Measurements from ENCODE around the gene HELLS.
"Not testable (repeated sequence)": the region's sequence is repeated elsewhere in the genome, so short reads cannot be mapped to it uniquely, and the experiment has no call there.

The HELLS gene

DNA sequence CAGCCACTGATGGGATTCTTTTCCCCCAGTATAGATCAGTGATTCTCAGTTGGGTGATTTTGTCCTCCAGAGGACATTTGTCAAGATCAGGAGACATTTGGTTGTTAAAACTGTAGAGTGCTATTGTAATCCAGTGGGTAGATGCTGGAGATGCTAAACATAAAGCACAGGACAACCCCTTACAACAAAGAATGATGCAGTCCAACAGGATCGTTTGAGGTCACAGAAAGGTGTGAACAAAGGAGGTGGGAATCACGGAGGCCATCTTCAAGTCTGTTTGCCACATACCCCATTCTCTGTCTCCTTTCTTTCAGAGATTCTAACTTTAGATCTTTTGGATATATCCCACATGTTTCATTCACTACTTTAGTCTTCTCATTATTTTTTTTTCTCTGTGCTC is 69.0 kb downstream of the HELLS start:
- no peak for DNase-seq

DNA sequence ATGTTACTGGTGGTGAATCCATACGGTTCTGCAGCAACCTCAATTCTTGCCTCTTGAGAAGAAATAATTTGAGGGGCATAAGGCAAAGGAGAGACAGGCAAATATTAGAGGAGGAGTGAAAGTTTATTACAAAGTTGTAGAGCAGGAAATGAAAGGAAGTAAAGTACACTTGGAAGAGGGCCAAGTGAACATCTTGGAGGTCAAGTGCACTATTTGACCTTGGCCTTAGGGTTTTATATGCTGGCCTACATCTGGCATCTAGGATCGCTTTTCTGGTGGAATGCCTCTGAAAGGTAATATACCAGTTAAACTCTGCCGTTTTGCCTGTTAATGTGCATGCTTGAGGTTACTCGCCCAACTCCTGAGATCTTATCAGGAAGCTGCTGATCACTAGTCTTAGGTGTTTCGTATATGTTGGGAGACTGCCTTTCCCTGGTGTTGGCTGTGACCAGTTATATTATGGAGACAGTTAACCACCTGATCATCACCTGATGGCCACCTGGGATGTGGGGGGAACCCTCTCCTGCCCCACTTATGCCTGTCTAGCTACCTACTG is 71.9 kb downstream of the HELLS start:
- DNase-seq = no peak

DNA sequence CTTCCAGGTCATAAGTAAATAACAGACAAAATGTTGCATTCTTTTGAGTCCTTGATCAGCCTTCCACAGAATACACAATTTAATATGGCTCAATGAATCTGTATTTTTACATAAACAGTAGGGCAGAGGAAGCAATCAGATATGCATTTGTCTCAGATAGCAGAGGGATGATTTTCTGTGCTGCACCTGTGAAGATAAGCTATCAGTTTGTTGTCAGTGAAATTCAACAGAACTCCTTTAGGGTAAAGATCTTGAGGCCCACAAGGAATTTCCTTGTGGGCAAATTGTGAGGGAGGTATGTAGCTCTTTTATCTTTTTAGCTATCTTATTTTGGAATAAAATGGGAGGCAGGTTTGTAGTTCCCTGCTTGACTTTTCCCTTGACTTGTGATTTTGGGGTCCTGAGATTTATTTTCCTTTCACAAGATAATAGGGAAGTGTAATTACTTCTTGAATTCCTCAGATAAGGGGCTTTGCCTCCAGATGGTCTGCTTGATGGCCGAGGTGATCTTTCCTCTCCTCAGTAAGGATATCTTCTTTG is 77.1 kb downstream of the HELLS start:
- no peak for DNase-seq

DNA sequence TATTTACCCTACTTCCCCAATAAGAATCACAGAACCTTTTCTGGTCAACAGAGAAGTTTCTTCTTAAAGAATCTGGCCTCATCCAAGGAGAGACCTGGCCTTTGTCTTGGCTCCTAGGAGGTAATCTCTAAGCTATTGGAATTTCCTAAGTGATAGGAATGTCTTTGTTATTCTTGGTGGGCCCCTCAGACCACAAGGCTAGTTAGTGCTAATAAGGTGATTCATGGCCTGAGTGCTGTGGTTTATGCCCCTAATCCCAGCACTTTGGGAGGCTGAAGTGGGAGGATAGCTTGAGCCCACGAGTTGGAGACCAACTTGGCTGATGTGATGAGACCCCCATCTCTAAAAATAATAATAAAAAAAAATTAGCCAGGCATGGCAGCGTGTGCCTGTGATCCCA is 78.0 kb downstream of the HELLS start:
- DNase-seq = no peak

DNA sequence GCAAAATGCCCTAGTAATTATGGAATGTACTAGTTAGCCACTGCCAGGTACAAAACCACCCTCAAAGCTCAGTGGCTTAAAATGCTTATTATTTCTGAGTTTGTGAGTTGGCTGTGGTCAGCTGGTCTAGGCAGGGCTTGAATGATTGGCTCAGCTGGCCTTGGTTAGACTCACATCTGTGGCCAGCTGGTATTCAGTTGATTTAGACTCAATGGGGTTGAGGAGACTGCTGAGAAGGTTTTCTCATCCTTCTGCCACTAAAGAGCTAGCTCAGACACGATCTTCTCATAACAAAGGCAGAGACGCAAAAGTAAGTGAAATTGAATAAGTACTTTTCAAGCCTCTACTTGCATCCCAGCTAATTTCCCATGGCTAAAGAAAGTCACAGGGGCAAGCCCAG is 80.9 kb downstream of the HELLS start:
- no peak for DNase-seq

DNA sequence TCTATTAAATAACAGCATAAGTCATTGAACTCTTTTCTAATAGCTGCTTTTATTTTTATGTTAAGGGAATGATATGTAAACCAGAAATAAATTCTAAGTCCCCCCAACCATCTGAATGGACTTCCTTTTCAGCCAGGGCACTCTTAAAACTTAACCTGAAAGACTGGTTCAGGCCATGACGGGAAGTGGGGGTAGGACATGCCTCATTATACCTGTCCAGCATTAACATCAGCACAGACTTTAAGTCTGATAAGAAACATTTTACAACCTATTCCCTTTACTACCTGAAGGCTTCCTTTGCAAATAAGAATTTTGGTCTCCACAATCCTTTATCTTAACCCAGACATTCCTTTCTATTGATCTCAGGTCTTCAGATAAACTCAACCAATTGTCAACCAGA is 81.9 kb downstream of the HELLS start:
- DNase-seq = no peak

DNA sequence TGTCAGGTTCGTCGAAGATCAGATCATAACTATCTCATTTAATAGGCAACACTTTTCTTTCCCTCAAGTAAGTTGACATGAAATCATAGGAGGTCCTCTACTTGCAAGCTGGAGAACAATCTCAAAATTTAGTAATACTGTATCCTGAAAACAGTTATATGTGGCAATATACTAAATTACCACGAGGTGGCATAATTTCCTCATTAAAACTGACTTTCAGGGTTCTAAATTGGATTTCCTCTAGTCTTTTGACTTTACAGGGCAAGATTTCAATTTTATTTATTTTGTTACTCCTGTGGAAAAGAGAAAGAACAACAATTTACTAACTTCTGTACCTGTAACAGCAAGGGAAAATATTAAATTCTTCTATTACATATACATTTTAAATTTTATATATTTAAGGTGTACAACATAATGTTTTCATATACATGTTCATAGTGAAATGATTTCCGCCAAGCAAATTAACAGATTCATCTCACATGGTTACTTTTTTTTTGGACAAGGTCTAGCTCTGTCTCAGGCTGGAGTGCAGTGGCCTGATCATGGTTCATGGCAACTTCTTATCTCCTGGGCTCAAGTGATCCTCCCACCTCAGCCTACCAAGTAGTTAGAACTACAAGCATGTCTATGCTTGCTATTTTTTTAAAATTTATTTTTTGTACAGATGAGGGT is 84.6 kb downstream of the HELLS start:
- peak; percentile 45 for DNase-seq

DNA sequence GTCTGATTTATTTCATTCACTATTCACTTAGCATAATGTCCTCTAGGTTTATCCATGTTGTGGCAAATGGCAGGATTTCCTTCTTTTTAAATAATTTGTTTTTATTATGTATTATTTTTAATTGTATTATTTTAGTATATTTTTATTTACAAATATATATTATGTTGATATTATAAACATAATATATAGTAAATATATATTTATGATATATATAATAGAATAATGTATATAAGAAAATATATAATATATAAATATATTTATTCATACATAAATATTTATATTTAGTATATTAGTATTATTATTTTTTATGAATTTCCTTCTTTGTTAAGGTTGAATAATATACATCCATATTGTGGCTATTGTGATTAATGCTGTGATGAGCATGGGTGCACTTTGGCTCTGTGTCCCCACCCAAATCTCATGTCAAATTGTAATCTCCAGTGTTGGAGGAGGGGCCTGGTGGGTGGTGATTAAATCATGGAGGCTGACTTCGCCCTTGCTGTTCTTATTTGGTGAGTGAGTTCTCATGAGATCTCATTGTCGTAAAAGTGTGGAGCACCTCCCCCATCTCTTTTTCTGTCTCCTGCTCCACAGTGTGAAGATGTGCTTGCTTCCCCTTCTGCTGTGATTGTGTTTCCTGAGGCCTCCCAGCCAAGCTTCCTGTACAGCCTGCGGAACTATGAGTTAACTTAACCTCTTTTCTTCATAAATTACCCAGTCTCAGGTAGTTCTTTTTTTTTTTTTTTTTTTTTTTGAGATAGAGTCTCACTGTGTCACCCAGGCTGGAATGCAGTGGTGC is 85.7 kb downstream of the HELLS start:
- DNase-seq = no peak

DNA sequence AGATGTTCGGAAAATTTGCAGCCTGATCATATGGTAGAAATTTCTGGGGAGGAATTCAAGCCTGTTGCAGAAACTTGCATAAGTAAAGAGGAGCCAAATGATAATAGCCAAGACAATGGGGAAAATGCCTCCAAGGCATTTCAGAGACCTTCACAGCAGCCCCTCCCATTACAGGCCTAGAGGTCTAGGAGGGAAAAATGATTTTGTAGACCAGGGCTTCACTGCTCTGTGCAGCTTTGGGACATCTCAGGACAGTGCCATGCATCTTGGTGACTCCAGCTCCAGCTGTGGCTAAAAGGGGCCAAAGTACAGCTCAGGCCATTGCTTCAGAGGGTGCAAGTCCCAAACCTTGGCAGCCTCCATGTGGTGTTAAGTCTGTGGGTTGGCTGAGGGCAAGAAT is 87.4 kb downstream of the HELLS start:
- no peak for DNase-seq

DNA sequence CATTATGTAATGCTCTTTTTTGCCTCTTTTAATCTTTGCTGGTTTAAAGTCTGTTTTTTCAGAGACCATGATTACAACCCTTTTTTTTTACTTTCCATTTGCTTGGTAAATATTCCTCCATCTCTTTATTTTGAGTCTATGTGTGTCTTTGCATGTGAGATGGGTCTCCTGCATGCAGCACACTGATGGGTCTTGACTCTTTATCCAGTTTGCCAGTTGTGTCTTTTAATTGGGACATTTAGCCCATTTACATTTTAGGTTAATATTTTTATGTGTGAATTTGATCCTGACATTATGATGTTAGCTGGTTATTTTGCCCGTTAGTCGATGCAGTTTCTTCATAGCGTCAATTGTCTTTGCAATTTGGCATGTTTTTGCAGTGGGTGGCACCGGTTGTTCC is 92.5 kb downstream of the HELLS start:
- not testable (repeated sequence) for DNase-seq

DNA sequence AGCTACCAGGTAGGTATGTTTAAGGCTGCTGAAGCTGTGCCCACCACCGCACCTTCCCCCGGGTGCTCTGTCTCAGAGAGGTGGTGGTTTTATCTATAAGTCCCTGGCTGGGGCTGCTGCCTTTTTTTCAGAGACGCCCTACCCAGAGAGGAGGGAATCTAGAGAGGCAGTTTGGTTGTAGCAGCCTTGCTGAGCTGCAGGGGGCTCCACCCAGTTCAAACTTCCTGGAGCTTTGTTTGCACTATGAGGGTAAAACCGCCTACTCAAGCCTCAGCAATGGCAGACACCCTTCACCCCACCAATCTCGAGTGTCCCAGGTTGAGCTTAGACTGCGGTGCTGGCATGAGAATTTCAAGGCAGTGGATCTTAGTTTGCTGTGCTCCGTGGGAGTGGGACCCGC is 94.3 kb downstream of the HELLS start:
- no peak for DNase-seq

DNA sequence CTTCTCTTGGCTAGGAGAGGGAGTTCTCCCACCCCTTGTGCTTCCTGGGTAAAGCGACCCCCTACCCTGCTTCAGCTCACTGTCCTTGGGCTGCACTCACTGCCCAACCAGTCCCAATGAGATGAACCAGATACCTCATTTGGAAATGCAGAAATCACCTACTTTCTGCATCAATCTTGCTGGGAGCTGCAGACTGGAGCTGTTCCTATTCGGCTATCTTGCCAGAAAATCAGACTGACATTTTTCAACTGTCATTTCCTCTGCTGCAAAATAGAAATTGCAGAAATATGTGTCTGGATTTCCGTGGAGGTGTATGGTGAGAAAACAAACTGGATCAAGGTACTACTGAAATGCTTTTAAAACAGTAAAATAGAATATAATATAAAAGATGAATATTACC is 95.0 kb downstream of the HELLS start:
- no peak for DNase-seq

DNA sequence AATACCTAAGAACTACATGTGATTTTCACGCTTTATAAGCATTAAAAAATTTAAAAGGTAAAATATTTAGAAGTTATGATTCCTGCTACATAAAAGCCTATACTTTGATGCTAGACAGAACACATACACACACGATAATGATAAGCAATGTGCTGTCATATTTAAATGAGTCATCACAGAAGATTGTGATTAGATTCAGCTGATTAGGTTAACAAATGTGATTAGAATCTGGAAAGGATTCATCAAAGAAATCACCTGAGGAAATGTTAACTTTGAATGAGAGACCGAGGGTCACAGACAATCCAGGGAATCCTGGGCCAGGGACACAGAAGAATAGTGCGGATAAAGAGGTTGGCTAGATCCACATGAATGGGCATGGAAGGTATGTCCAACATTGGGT is 95.9 kb downstream of the HELLS start:
- no peak for DNase-seq

DNA sequence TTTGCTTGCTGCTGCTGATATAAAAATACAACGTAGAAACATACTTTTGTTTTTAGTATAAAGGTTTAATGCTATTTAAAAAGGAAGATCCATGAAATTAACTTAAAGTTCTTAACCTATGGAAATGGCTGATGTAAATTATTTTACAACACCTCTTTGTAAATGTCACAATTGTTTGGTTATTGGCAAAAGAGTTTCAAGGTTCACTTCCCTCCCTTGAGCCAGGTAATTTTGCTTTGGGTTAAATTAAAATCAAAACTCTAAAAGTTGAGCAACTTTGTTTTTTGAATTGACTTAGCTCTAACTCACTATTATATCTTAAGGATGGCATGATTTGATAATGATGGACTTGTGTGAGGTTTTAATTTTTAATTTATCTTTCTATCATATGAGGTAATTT is 98.8 kb downstream of the HELLS start:
- no peak for DNase-seq

DNA sequence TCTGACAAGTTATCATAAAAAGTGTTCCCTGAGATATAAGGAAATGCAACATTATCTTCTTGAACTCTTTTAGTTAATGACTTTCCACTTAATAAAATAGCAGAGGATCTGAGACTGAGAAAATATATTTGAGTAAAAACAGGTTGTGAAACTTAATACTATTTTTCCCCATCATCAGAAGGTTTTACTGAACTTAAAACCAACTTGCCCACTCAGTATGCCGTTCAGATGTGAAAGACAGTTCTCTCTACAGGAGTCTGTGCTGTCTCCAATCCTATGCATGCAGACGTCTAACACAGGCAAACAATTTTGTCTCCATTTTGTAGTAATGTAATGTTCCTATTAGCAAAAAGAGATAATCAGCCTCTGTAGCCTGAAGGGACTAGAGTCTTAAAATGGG is 99.7 kb downstream of the HELLS start:
- no peak for DNase-seq
